Skeletal muscle tissue (tissue), 4 donors: ENCODE results near the gene BRIX1. TPM values are rescaled to one million over a fixed set of nuclear protein-coding genes. Genes with fewer than 3 reads are reported as not detected.
"Not testable (repeated sequence)": the region's sequence is repeated elsewhere in the genome, so short reads cannot be mapped to it uniquely, and the experiment has no call there.

ENCODE experiments used
- H3K27ac ChIP-seq: one replicate; pipeline ENCODE4 v1.7.0; 2013; ENCODE audit warnings: mild to moderate bottlenecking, low read depth, low read length, inconsistent platforms
- H3K27me3 ChIP-seq, 3 donors: one replicate each; pipeline ENCODE4 v1.7.0; 2013; ENCODE audit warnings: low read length in 3 of 3; ENCODE audit not compliant: control insufficient read depth in 3 of 3, insufficient read depth in 3 of 3
- H3K36me3 ChIP-seq, 3 donors: one replicate each; pipeline ENCODE4 v1.7.0; 2013; ENCODE audit warnings: low read length in 3 of 3; ENCODE audit not compliant: control insufficient read depth in 3 of 3, insufficient read depth in 3 of 3
- H3K4me1 ChIP-seq, 3 donors: one replicate each; pipeline ENCODE4 v1.7.0; 2013; ENCODE audit warnings: low read length in 3 of 3, mild to moderate bottlenecking in 3 of 3; ENCODE audit not compliant: control insufficient read depth in 3 of 3, insufficient read depth in 3 of 3
- H3K4me3 ChIP-seq, 3 donors: one replicate each; pipeline ENCODE4 v1.7.0; 2013; ENCODE audit warnings: low read length in 3 of 3
- H3K9ac ChIP-seq, 3 donors: one replicate each; pipeline ENCODE4 v1.7.0; 2013; ENCODE audit warnings: low read length in 3 of 3, mild to moderate bottlenecking in 3 of 3, moderate library complexity in 2 of 3, low read depth in 1 of 3
- H3K9me3 ChIP-seq, 3 donors: one replicate each; pipeline ENCODE4 v1.7.0; 2013; ENCODE audit warnings: low read length in 3 of 3; ENCODE audit not compliant: control insufficient read depth in 3 of 3
- total RNA-seq: library from RNA; depleted of rRNA; stranded (reverse); fragments of >200 nt; gene quantifications from one replicate; pipeline ENCODE4 v1.2.3, GENCODE V29; 2014
- donor health status: Osteomylitis.

The BRIX1 gene
- total RNA-seq, 1 donor from 2014 or later = 25.6 TPM

- H3K4me3 ChIP-seq = no peak overlapping the region
Measured at GRCh38 chr5:34944460-34945047, 29.0 kb downstream of the BRIX1 start.

GRCh38 chr5:34957321-34957720 is 41.8 kb downstream of the BRIX1 start:
- H3K4me1 ChIP-seq = no peaks in the 10 kb centered on the region
- no peak overlapping the region for H3K27ac ChIP-seq
- no peak overlapping the region for H3K9ac ChIP-seq
- no peak overlapping the region for H3K4me3 ChIP-seq
- H3K9me3 ChIP-seq = no peaks in the 10 kb centered on the region
- H3K27me3 ChIP-seq = no peaks in the 10 kb centered on the region
- H3K36me3 ChIP-seq = peaks cover 3 to 24% (median 18%) of the 10 kb centered on the region in 3 donors

More at GRCh38 chr5:34944460-34945047, 29.0 kb downstream of the BRIX1 start:
- H3K4me1 ChIP-seq = no peaks in the 10 kb centered on the region
- H3K36me3 ChIP-seq = peaks cover 14 to 35% (median 35%) of the 10 kb centered on the region in 3 donors
- H3K27ac ChIP-seq = no peak overlapping the region
- no peaks in the 10 kb centered on the region for H3K9me3 ChIP-seq
- no peak overlapping the region for H3K9ac ChIP-seq
- H3K27me3 ChIP-seq = no peaks in the 10 kb centered on the region

- Histone ChIP-seq H3K9me3 (no peaks in the 10 kb centered on the region), H3K4me3 (no peak overlapping the region), H3K27me3 (no peaks in the 10 kb centered on the region), H3K36me3 (peaks cover 3 to 17% (median 17%) of the 10 kb centered on the region in 3 donors), H3K27ac (no peak overlapping the region), H3K4me1 (no peaks in the 10 kb centered on the region), H3K9ac (no peak overlapping the region)
Measured at GRCh38 chr5:34957857-34958690, 42.6 kb downstream of the BRIX1 start.

DNA sequence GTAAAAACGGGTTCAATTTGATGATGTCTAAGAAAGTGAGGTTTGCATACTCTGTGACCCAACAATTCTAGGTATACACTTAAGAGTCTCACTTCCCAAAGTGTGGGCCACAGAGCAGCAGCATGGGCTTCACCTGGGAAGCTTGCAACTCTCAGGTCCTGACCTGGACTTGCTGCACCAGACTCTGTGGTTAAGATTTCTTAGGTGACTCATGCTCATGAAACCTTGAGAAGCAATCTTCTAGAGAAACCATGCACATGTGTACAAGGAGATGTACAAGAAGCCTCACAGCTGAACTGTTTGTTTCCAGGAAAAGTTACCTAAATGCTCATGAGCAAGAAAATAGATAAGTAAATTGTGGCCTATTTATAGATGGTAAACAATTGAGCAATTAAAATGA is 43.8 kb downstream of the BRIX1 start:
- Histone ChIP-seq H3K36me3 (peaks cover under 1 to 10% (median 8%) of the 10 kb centered on the region in 3 donors), H3K27me3 (no peaks in the 10 kb centered on the region), H3K27ac (no peak overlapping the region), H3K9ac (no peak overlapping the region), H3K4me1 (no peaks in the 10 kb centered on the region), H3K9me3 (no peaks in the 10 kb centered on the region), H3K4me3 (no peak overlapping the region)

- no peak overlapping the region for H3K9ac ChIP-seq
- peaks cover 0 to 2% (median 0%) of the 10 kb centered on the region in 3 donors for H3K36me3 ChIP-seq
- H3K4me3 ChIP-seq = no peak overlapping the region
- no peaks in the 10 kb centered on the region for H3K4me1 ChIP-seq
- no peaks in the 10 kb centered on the region for H3K9me3 ChIP-seq
- H3K27me3 ChIP-seq = no peaks in the 10 kb centered on the region
- no peak overlapping the region for H3K27ac ChIP-seq
Measured at GRCh38 chr5:34967540-34967939, 52.0 kb downstream of the BRIX1 start.

- Histone ChIP-seq H3K36me3 (peaks cover 0 to 2% (median 0%) of the 10 kb centered on the region in 3 donors), H3K4me1 (no peaks in the 10 kb centered on the region), H3K27ac (no peak overlapping the region), H3K9ac (no peak overlapping the region), H3K9me3 (no peaks in the 10 kb centered on the region), H3K27me3 (no peaks in the 10 kb centered on the region), H3K4me3 (no peak overlapping the region)
Measured at GRCh38 chr5:34968258-34968657, 52.7 kb downstream of the BRIX1 start.

DNA sequence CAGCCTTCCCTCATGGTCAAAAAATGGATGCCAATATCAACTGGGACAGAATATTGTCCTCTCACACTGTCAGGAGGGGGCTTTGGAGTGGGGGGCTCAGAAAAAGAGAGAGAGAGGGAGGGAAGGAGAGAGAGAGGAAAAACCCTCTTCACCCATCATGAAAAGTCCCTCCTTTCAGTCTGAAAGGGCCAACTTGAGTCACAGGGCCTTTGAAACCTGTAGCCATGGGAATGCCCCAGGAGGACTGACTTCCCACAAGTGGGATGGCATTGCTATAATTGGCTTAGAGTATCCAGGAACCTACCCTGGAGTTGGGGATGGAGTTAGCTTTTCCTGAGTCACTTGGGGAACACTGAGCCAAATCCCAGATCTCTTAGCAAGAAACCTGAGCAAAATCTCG is 55.0 kb downstream of the BRIX1 start:
- H3K36me3 ChIP-seq = peaks cover 0 to 2% (median 0%) of the 10 kb centered on the region in 3 donors
- H3K9ac ChIP-seq = no peak overlapping the region
- no peak overlapping the region for H3K4me3 ChIP-seq
- H3K27me3 ChIP-seq = no peaks in the 10 kb centered on the region
- H3K27ac ChIP-seq = no peak overlapping the region
- H3K9me3 ChIP-seq = no peaks in the 10 kb centered on the region
- H3K4me1 ChIP-seq = no peaks in the 10 kb centered on the region

GRCh38 chr5:34971655-34972054 is 56.1 kb downstream of the BRIX1 start:
- not testable (repeated sequence) for H3K4me1 ChIP-seq

More at GRCh38 chr5:34971655-34972054, 56.1 kb downstream of the BRIX1 start:
- not testable (repeated sequence) for H3K36me3 ChIP-seq, H3K9me3 ChIP-seq, H3K27ac ChIP-seq, H3K27me3 ChIP-seq, H3K4me3 ChIP-seq, H3K9ac ChIP-seq
